HepG2 (cell line): Measurements from ENCODE around the gene SNCAIP. TPM values are rescaled to one million over a fixed set of nuclear protein-coding genes. Genes with fewer than 3 reads are reported as not detected.
A peak's percentile ranks its signal among the peaks of the same experiment; 100 is the strongest.

ENCODE experiments used
- ATAC-seq: fragments of 200-7000 bp; cut with Tn5 transposase; 3 replicates; pipeline ENCODE4 v1.9.1; 2020; ENCODE audit warnings: mild to moderate bottlenecking, moderate library complexity
- BruUV-seq: library from RNA; stranded (reverse); fragments of 400-500 nt; replicated peaks from 2 replicates; lab custom pipeline; 2021; lab: Mats Ljungman, UMichigan
- CTCF ChIA-PET: fragments of 300-600 bp; formaldehyde crosslinking; extraction: SDS; loops from one replicate; lab custom pipeline; 2021; ENCODE audit warnings: low total read pairs, inconsistent platforms, low intra/inter-chr PET ratio; lab: Yijun Ruan, JAX
- POLR2A ChIA-PET: fragments of 350-600 bp; sonication (Branson Sonifier 250); formaldehyde crosslinking; loops from one replicate; lab custom pipeline; 2020; ENCODE audit warnings: antibody characterized with exemption, inconsistent platforms; lab: Yijun Ruan, JAX
- DNase-seq: peaks from one replicate; pipeline ENCODE4 v3.0.0-alpha.2; 2015; ENCODE audit warnings: low spot score
- FAIRE-seq: peaks from 3 replicates; lab custom pipeline; 2011; peaks lifted over from hg19 to GRCh38; lab: Jason Lieb, UNC
- H2AFZ ChIP-seq: one replicate; pipeline ENCODE4 v1.6.1; 2011; ENCODE audit warnings: low read length, inconsistent platforms
- H3K27ac ChIP-seq: fragments of 300-600 bp; 3 replicates; pipeline ENCODE4 v1.8.0; 2011; ENCODE audit warnings: mixed run types, mild to moderate bottlenecking, mixed read lengths, low read length, inconsistent platforms; ENCODE audit not compliant: insufficient read depth; ENCODE audit errors: extremely low read length
- H3K27me3 ChIP-seq, 2 experiments: fragments of 200-600 bp in 1 of 2; 2 replicates in 1 of 2; 3 replicates in 1 of 2; pipeline versions ENCODE4 v1.6.0 to v1.8.0; 2011; ENCODE audit warnings: low read length in 2 of 2, mild to moderate bottlenecking in 2 of 2, moderate library complexity in 2 of 2, inconsistent platforms in 1 of 2; ENCODE audit not compliant: insufficient read depth in 2 of 2, control insufficient read depth in 1 of 2
- H3K36me3 ChIP-seq, 2 experiments: fragments of 200-600 bp in 1 of 2; replicated peaks in 1 of 2; 2 replicates in 1 of 2; 3 replicates in 1 of 2; pipeline versions ENCODE4 v1.5.1 to v1.8.0; 2011; ENCODE audit warnings: low read length in 2 of 2, inconsistent platforms in 1 of 2; ENCODE audit not compliant: insufficient read depth in 2 of 2, control insufficient read depth in 1 of 2
- H3K4me1 ChIP-seq: 2 replicates; pipeline ENCODE4 v1.5.1; 2012; ENCODE audit warnings: low read length, inconsistent platforms; ENCODE audit not compliant: insufficient read depth
- H3K4me2 ChIP-seq: 2 replicates; pipeline ENCODE4 v1.6.0; 2011; ENCODE audit warnings: low read depth, low read length, inconsistent platforms
- H3K4me3 ChIP-seq, 3 experiments: fragments of 200-600 bp in 1 of 3; sonication (generic), shearing (Covaris generic) in 1 of 3; replicated peaks in 1 of 3; 2 replicates each; pipeline ENCODE4 v1.5.1; 2011 to 2016; ENCODE audit warnings: low read length in 3 of 3, inconsistent platforms in 2 of 3, low read depth in 2 of 3, mild to moderate bottlenecking in 2 of 3, control low read depth in 1 of 3, mixed read lengths in 1 of 3; ENCODE audit not compliant: insufficient read depth in 1 of 3
- H3K79me2 ChIP-seq: one replicate; pipeline ENCODE4 v1.6.1; 2011; ENCODE audit warnings: low read length, inconsistent platforms; ENCODE audit not compliant: insufficient read depth
- H3K9ac ChIP-seq: 2 replicates; pipeline ENCODE4 v1.6.0; 2011; ENCODE audit warnings: mild to moderate bottlenecking, low read depth, low read length, inconsistent platforms; ENCODE audit not compliant: insufficient read depth
- H3K9me3 ChIP-seq: 2 replicates; pipeline ENCODE4 v1.5.1; 2012; ENCODE audit warnings: mild to moderate bottlenecking, low read length
- H4K20me1 ChIP-seq: 2 replicates; pipeline ENCODE4 v1.6.0; 2011; ENCODE audit warnings: inconsistent platforms, mild to moderate bottlenecking, low read length, moderate library complexity; ENCODE audit not compliant: insufficient read depth
- MYC ChIP-seq: sonication (generic); formaldehyde crosslinking; IDR thresholded peaks from 2 replicates; pipeline ENCODE4 v1.9.0; 2021; ENCODE audit warnings: missing genetic modification reagents, borderline replicate concordance
- POLR2G ChIP-seq: fragments of 200-400 bp; formaldehyde crosslinking; IDR thresholded peaks from 2 replicates; pipeline ENCODE4 v1.6.1; 2018; ENCODE audit warnings: mild to moderate bottlenecking, low read depth, low read length, moderate library complexity
- SOX6 ChIP-seq, 2 experiments: fragments of 450-650 bp in 1 of 2; sonication (generic) in 1 of 2; formaldehyde crosslinking in 1 of 2; IDR thresholded peaks; 2 replicates each; pipeline versions ENCODE4 v1.4.0 to v1.6.1; 2017 to 2020; ENCODE audit warnings: antibody characterized with exemption in 1 of 2, mild to moderate bottlenecking in 1 of 2, missing genetic modification reagents in 1 of 2
- TSC22D2 ChIP-seq: sonication (generic); formaldehyde crosslinking; IDR thresholded peaks from 2 replicates; pipeline ENCODE4 v1.5.1; 2020; ENCODE audit warnings: missing genetic modification reagents, mild to moderate bottlenecking, borderline replicate concordance
- ZNF142 ChIP-seq: sonication (generic); formaldehyde crosslinking; IDR thresholded peaks from 2 replicates; pipeline ENCODE4 v1.4.0; 2020; ENCODE audit warnings: missing genetic modification reagents
- WGBS: methylation state at CpG from one replicate; pipeline ENCODE4 v1.1.6; 2017; ENCODE audit warnings: low lambda C conversion rate; 5-methylcytosine and 5-hydroxymethylcytosine counted together
- in situ Hi-C: cut with HindIII; loops from 2 replicates; pipeline ENCODE4 v1.10.0; 2017; ENCODE audit warnings: low pct_unique_long_range_greater_than_20kb; ENCODE audit not compliant: extremely low pct_ligation_motif_present
- intact Hi-C: fragments of 100-400 bp; cut with micrococcal nuclease; formaldehyde crosslinking; loops from one replicate; pipeline ENCODE4 v1.10.0; 2022; ENCODE audit not compliant: unreplicated experiment
- polyA plus RNA-seq, 8 experiments: library from polyadenylated mRNA; depleted of rRNA in 3 of 8; stranded (reverse) in 7 of 8; unstranded in 1 of 8; fragments of >200 nt; fragmentation: Illumina TruSeq in 4 of 8; extraction: Trizol in 4 of 8; gene quantifications; 2 replicates each; pipeline versions ENCODE4 v1.2.1 to v1.2.3, GENCODE V29; 2011 to 2016; ENCODE audit warnings: low read depth in 4 of 8, missing spikeins in 1 of 8, mixed read lengths in 1 of 8; ENCODE audit not compliant: insufficient read depth in 1 of 8
- total RNA-seq, 5 experiments: library from RNA; depleted of rRNA; stranded (reverse); fragments of >200 nt; fragmentation: Illumina TruSeq; extraction: Trizol; gene quantifications; 2 replicates each; pipeline ENCODE4 v1.2.3, GENCODE V29; 2016; ENCODE audit warnings: low read depth in 1 of 5
- TF ChIP-seq, protein P1 (sequence below): sonication (generic); formaldehyde crosslinking; IDR thresholded peaks from 2 replicates; pipeline ENCODE4; 2020; ENCODE audit warnings: missing genetic modification reagents, mild to moderate bottlenecking, borderline replicate concordance
- TF ChIP-seq, protein P2 (sequence below): sonication (generic); formaldehyde crosslinking; IDR thresholded peaks from 2 replicates; pipeline ENCODE4 v1.4.0; 2020; ENCODE audit warnings: mild to moderate bottlenecking, missing genetic modification reagents
- TF ChIP-seq, protein P3 (sequence below): sonication (generic); formaldehyde crosslinking; IDR thresholded peaks from 2 replicates; pipeline ENCODE4 v1.4.0; 2020; ENCODE audit warnings: mild to moderate bottlenecking, missing genetic modification reagents

Gene SNCAIP
- total and polyA plus RNA-seq, 2 of the 13 experiments (the other 11 are each of a cell fraction or from before 2014, with no cell fraction given), result not detected

DNA sequence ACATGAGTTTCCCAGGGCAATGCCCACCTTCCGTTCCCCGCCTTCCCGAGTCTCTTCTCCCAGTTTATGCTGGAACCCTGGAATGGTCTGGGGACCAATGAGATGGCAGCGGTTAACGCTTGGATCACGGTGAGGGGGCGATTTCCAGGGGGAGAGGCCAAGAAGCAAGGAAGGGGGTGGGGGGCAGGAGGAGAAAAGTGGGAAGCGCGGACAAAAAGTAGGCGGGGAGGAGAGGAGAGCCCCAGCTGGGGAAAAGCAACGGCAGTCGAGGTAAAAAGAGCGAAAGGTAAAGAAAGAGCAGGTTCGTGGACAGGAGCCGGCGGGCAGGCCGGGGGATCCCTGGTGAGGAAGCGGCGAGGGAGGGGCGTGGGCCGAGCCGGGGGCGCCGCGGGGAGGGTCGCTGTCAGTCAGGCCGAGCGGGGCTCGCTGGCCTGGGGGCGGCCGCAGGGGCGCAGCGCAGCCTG lies 508 bp upstream of the SNCAIP start:
- Histone ChIP-seq H3K4me1 (peaks cover 8% of the 10 kb centered on the region; the same call in 1 of the 2 replicates), H4K20me1 (no peaks in the 10 kb centered on the region), H3K9ac (no peak overlapping the region), H2AFZ (no peak overlapping the region), H3K27ac (no peak overlapping the region), H3K4me2 (peak overlapping the region; percentile 60), H3K4me3 (peak overlapping the region; percentile 20 to 36 (median 23); a peak in 4 of 6 replicates), H3K79me2 (no peaks in the 10 kb centered on the region)
- POLR2A ChIA-PET, result no interaction called here
- BruUV-seq, result no TSS peak
- intact Hi-C loops, result no loop called here
- FAIRE-seq (no peak), DNase-seq (no peak)
- TF ChIP-seq, protein P1, sequence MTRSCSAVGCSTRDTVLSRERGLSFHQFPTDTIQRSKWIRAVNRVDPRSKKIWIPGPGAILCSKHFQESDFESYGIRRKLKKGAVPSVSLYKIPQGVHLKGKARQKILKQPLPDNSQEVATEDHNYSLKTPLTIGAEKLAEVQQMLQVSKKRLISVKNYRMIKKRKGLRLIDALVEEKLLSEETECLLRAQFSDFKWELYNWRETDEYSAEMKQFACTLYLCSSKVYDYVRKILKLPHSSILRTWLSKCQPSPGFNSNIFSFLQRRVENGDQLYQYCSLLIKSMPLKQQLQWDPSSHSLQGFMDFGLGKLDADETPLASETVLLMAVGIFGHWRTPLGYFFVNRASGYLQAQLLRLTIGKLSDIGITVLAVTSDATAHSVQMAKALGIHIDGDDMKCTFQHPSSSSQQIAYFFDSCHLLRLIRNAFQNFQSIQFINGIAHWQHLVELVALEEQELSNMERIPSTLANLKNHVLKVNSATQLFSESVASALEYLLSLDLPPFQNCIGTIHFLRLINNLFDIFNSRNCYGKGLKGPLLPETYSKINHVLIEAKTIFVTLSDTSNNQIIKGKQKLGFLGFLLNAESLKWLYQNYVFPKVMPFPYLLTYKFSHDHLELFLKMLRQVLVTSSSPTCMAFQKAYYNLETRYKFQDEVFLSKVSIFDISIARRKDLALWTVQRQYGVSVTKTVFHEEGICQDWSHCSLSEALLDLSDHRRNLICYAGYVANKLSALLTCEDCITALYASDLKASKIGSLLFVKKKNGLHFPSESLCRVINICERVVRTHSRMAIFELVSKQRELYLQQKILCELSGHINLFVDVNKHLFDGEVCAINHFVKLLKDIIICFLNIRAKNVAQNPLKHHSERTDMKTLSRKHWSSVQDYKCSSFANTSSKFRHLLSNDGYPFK (CRISPR knock-in tag), result no peak
- TF ChIP-seq ZNF142 (CRISPR knock-in tag) (no peak), MYC (CRISPR knock-in tag) (no peak), TSC22D2 (CRISPR knock-in tag) (no peak), SOX6 (IDR thresholded peaks at IDR 0.05) (no peak), SOX6 (CRISPR knock-in tag; IDR thresholded peaks at IDR 0.05) (no peak), POLR2G (no peak)
- TF ChIP-seq, protein P2, sequence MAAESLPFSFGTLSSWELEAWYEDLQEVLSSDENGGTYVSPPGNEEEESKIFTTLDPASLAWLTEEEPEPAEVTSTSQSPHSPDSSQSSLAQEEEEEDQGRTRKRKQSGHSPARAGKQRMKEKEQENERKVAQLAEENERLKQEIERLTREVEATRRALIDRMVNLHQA (CRISPR knock-in tag), result no peak
- TF ChIP-seq, protein P3, sequence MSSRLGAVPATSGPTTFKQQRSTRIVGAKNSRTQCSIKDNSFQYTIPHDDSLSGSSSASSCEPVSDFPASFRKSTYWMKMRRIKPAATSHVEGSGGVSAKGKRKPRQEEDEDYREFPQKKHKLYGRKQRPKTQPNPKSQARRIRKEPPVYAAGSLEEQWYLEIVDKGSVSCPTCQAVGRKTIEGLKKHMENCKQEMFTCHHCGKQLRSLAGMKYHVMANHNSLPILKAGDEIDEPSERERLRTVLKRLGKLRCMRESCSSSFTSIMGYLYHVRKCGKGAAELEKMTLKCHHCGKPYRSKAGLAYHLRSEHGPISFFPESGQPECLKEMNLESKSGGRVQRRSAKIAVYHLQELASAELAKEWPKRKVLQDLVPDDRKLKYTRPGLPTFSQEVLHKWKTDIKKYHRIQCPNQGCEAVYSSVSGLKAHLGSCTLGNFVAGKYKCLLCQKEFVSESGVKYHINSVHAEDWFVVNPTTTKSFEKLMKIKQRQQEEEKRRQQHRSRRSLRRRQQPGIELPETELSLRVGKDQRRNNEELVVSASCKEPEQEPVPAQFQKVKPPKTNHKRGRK, result 0 out of 2 replicates have a peak, but pooled peaks have one; percentile 68
- TF ChIP-seq, all 625 proteins: peak for 1
- no peak for ATAC-seq
- in situ Hi-C loops, result no loop called here
- CTCF ChIA-PET, result no interaction called here
- peaks cover 5 to 26% of the 10 kb centered on the region in 2 experiments; a peak in 4 of 5 replicates for H3K27me3 ChIP-seq
- 25% methylated on average over 24 of the region's 33 CpGs for WGBS
- no peaks in the 10 kb centered on the region for H3K9me3 ChIP-seq
- no peaks in the 10 kb centered on the region for H3K36me3 ChIP-seq
